SU-DHL-6 (cell line): ENCODE results near the gene CNN2.

Experiments used
- H2AFZ ChIP-seq: fragments of 200-600 bp; sonication (generic); 2 replicates; pipeline ENCODE4 v1.6.1; 2014; ENCODE audit warnings: low read depth, mild to moderate bottlenecking, moderate library complexity, mixed read lengths, antibody characterized with exemption, low read length; ENCODE audit not compliant: severe bottlenecking
- H3F3A ChIP-seq: fragments of 200-600 bp; shearing (Covaris generic); 2 replicates; pipeline ENCODE4 v1.6.0; 2016; ENCODE audit warnings: antibody characterized with exemption, mild to moderate bottlenecking; ENCODE audit not compliant: insufficient read depth
- H3K27ac ChIP-seq: fragments of 200-600 bp; sonication (generic); 2 replicates; pipeline ENCODE4 v1.5.1; 2016; ENCODE audit warnings: low read depth, mild to moderate bottlenecking, low read length, moderate library complexity, mixed read lengths
- H3K27me3 ChIP-seq: fragments of 200-600 bp; sonication (generic), shearing (Covaris generic); 2 replicates; pipeline ENCODE4 v1.6.0; 2014; ENCODE audit warnings: mild to moderate bottlenecking, low read length
- H3K36me3 ChIP-seq: fragments of 200-600 bp; sonication (generic); 2 replicates; pipeline ENCODE4 v1.6.1; 2014; ENCODE audit warnings: mild to moderate bottlenecking, low read length, mixed read lengths
- H3K4me2 ChIP-seq: fragments of 300-600, 200-600 bp; shearing (Covaris generic), sonication (generic); 2 replicates; pipeline ENCODE4 v1.6.0; 2014; ENCODE audit warnings: low read length, low read depth, mild to moderate bottlenecking; ENCODE audit not compliant: poor library complexity, severe bottlenecking
- H3K4me3 ChIP-seq: fragments of 200-600 bp; sonication (generic); 2 replicates; pipeline ENCODE4 v1.5.1; 2014; ENCODE audit warnings: antibody characterized with exemption, low read length, mild to moderate bottlenecking, mixed read lengths; ENCODE audit not compliant: insufficient read depth, poor library complexity, severe bottlenecking
- H3K79me2 ChIP-seq: fragments of 200-600 bp; sonication (generic); 2 replicates; pipeline ENCODE4 v1.6.1; 2014; ENCODE audit warnings: mild to moderate bottlenecking, low read length, moderate library complexity; ENCODE audit not compliant: insufficient read depth
- H3K9ac ChIP-seq: fragments of 200-600 bp; sonication (generic); 2 replicates; pipeline ENCODE4 v1.7.0; 2014; ENCODE audit warnings: mild to moderate bottlenecking, low read length
- H3K9me2 ChIP-seq: fragments of 200-600 bp; sonication (generic); replicated peaks from 2 replicates; pipeline ENCODE4 v1.6.1; 2014; ENCODE audit warnings: low read length; ENCODE audit not compliant: insufficient read depth
- H3K9me3 ChIP-seq: fragments of 200-600 bp; sonication (generic); 2 replicates; pipeline ENCODE4 v1.6.1; 2014; ENCODE audit warnings: low read length, mixed read lengths; ENCODE audit not compliant: insufficient read depth
- H4K20me1 ChIP-seq: fragments of 200-600 bp; sonication (generic); 2 replicates; pipeline ENCODE4 v1.6.1; 2014; ENCODE audit warnings: low read depth, mild to moderate bottlenecking, antibody characterized with exemption, low read length, moderate library complexity, mixed read lengths
- EZH2phosphoT487 ChIP-seq: fragments of 200-600 bp; sonication (generic), shearing (Covaris generic); conservative IDR thresholded peaks from 2 replicates; pipeline ENCODE4 v1.6.1; 2018; ENCODE audit warnings: mild to moderate bottlenecking, antibody characterized with exemption, low read length, moderate library complexity, mixed read lengths
- TF ChIP-seq, protein P1 (sequence below): fragments of 200-600 bp; sonication (generic); IDR thresholded peaks from one replicate; pipeline ENCODE4 v1.5.1; 2017; ENCODE audit warnings: antibody characterized with exemption, mild to moderate bottlenecking, low read length, moderate library complexity; ENCODE audit not compliant: insufficient read depth, poor library complexity, severe bottlenecking

The CNN2 gene

DNA sequence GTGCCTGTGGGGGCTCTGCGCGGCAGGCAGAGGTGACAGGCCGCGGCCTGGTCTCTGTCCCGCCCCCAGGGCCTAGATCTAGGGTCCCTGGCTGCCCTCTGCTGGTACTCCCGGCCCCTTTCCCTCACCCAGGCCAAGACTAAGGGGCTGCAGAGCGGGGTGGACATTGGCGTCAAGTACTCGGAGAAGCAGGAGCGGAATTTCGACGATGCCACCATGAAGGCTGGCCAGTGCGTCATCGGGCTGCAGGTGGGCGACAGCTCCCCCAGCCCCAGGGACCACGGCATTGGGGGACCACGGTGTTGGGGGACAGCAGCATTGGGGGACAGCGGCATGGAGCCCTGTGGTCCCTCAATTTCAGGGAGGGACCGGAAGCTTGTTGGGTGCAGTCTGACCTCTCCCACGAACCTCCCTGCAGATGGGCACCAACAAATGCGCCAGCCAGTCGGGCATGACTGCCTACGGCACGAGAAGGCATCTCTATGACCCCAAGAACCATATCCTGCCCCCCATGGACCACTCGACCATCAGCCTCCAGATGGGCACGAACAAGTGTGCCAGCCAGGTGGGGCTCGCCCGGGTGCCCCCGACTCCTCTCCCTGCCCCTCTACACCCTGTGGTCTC, 9.7 kb downstream of the CNN2 start:
- H3K79me2 ChIP-seq = peaks cover 8% of the 10 kb centered on the region
- H4K20me1 ChIP-seq = no peaks in the 10 kb centered on the region
- peak overlapping the region; percentile 68 for H3K27ac ChIP-seq
- peaks cover 6% of the 10 kb centered on the region for H3K36me3 ChIP-seq
- no peaks in the 10 kb centered on the region for H3K9me2 ChIP-seq
- H3K4me2 ChIP-seq = no peak overlapping the region
- H3F3A ChIP-seq = peaks cover 36% of the 10 kb centered on the region
- no peak overlapping the region for H3K4me3 ChIP-seq
- H3K27me3 ChIP-seq = no peaks in the 10 kb centered on the region
- TF ChIP-seq, protein P1, sequence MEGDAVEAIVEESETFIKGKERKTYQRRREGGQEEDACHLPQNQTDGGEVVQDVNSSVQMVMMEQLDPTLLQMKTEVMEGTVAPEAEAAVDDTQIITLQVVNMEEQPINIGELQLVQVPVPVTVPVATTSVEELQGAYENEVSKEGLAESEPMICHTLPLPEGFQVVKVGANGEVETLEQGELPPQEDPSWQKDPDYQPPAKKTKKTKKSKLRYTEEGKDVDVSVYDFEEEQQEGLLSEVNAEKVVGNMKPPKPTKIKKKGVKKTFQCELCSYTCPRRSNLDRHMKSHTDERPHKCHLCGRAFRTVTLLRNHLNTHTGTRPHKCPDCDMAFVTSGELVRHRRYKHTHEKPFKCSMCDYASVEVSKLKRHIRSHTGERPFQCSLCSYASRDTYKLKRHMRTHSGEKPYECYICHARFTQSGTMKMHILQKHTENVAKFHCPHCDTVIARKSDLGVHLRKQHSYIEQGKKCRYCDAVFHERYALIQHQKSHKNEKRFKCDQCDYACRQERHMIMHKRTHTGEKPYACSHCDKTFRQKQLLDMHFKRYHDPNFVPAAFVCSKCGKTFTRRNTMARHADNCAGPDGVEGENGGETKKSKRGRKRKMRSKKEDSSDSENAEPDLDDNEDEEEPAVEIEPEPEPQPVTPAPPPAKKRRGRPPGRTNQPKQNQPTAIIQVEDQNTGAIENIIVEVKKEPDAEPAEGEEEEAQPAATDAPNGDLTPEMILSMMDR = no peak
- no peak for TF ChIP-seq EZH2phosphoT487
- H3K9ac ChIP-seq = no peak overlapping the region
- H3K9me3 ChIP-seq = no peaks in the 10 kb centered on the region
- H2AFZ ChIP-seq = no peak overlapping the region

DNA sequence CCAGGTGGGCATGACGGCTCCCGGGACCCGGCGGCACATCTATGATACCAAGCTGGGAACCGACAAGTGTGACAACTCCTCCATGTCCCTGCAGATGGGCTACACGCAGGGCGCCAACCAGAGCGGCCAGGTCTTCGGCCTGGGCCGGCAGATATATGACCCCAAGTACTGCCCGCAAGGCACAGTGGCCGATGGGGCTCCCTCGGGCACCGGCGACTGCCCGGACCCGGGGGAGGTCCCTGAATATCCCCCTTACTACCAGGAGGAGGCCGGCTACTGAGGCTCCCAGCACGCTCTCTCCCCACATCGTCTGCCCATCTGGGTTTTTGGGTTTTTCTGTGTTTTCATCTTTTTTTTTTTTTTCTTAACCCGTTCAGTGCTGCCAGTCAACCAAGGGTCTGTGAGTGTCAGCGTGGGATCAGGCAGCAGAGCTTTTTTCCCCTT, 11.2 kb downstream of the CNN2 start:
- Histone ChIP-seq H2AFZ (no peak overlapping the region), H3K27ac (peak overlapping the region; percentile 95), H4K20me1 (no peaks in the 10 kb centered on the region), H3K9ac (peak overlapping the region; percentile 34), H3K4me3 (no peak overlapping the region), H3F3A (peaks cover 36% of the 10 kb centered on the region), H3K9me3 (no peaks in the 10 kb centered on the region), H3K36me3 (peaks cover 6% of the 10 kb centered on the region), H3K4me2 (peak overlapping the region; percentile 54), H3K79me2 (peaks cover 13% of the 10 kb centered on the region), H3K9me2 (no peaks in the 10 kb centered on the region), H3K27me3 (no peaks in the 10 kb centered on the region)
- TF ChIP-seq, protein P1 = no peak
- TF ChIP-seq EZH2phosphoT487 = no peak

GRCh38 chr19:1038978-1039645, 12.7 kb downstream of the CNN2 start:
- TF ChIP-seq, protein P1 = no peak
- TF ChIP-seq EZH2phosphoT487 = no peak
- no peak overlapping the region for H2AFZ ChIP-seq

More at GRCh38 chr19:1038978-1039645, 12.7 kb downstream of the CNN2 start:
- Histone ChIP-seq H3K27ac (peak overlapping the region; percentile 95), H3K9ac (peak overlapping the region; percentile 82), H3K9me2 (no peaks in the 10 kb centered on the region), H3K79me2 (peaks cover 13% of the 10 kb centered on the region), H3K4me2 (peak overlapping the region; percentile 54), H4K20me1 (no peaks in the 10 kb centered on the region), H3K9me3 (no peaks in the 10 kb centered on the region), H3K4me3 (peak overlapping the region; percentile 20), H3K36me3 (peaks cover 6% of the 10 kb centered on the region), H3F3A (peaks cover 36% of the 10 kb centered on the region), H3K27me3 (no peaks in the 10 kb centered on the region)
